ENCODE data around the gene ADGRG3.
"Not testable (repeated sequence)": the region's sequence is repeated elsewhere in the genome, so short reads cannot be mapped to it uniquely, and the experiment has no call there.

The ADGRG3 gene

DNA sequence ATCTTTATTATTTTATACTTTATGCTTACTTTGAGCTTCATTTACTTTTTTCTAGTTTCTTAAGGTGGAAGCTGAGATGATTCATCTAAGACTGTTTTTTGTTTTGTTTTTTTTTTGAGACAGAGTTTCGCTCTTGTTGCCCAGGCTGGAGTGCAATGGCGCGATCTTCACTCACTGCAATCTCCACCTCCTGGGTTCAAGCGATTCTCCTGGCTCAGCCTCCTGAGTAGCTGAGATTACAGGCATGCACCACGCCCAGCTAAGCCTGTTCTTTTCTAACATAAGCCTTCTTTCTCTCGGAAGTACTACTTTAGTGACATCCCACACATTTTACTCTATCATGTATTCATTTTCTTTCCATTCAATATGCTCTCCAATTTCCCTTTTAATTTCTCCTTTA is 44.5 kb downstream of the ADGRG3 start:
- not testable (repeated sequence) for DNase-seq

DNA sequence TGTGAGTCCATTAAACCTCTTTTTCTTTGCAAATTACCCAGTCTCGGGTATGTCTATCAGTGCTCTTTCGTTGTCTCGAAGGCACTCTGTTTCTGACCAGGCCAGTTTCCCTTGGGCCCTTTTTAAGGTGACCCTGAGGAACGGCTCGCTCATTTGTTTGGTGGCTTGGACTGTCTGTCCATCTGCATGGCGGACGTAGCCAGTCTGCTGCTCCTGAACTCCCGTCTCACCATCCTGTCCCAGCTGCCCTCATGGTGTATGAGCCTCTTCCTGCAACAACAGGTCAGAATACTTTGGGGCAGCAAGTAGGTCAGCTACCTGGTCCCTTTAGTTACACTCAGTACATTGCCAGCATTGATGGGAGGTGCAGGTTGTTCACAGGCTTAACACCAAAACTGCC is 45.5 kb downstream of the ADGRG3 start:
- no peak for DNase-seq

DNA sequence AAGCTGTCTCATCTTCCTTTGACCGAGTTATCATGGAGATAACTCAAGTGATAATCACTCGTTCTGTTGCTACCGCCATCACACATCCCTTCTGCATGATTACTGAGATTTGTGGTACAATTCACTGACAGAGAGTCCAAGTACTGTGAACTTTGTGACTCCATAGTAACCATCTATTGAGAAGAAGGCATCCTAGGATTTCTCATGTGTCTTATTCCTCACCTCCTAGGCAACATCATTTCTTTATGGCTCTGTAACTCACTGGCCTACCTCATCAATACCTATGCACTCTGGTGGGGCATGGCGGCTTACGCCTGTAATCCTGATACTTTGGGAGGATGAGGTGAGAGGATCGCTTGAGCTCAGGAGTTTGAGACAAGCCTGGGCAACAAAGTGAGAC is 45.9 kb downstream of the ADGRG3 start:
- no peak for DNase-seq

DNA sequence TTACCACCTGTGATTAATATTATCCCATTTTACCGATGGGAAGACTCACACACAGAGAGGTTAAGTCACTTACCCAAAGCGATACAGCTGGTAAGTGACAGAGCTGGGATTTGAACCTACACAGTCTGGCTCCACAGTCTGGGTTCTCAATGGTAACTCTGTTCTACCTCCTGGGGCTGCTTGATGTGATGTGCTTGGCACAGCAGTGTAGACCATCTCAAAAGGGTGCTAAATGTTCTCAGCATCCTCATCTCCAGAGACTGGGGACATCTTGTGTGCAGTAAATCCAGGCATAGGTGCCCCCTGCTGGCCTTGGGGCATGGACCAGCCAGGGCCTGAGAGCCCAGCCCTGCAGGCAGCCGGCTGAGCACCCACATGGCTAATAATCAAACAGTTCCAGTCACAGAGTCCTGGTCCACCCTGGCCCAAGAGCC is 52.1 kb downstream of the ADGRG3 start:
- peak in 29 of 51 donors; percentile 2 to 69 (median 23) for DNase-seq

DNA sequence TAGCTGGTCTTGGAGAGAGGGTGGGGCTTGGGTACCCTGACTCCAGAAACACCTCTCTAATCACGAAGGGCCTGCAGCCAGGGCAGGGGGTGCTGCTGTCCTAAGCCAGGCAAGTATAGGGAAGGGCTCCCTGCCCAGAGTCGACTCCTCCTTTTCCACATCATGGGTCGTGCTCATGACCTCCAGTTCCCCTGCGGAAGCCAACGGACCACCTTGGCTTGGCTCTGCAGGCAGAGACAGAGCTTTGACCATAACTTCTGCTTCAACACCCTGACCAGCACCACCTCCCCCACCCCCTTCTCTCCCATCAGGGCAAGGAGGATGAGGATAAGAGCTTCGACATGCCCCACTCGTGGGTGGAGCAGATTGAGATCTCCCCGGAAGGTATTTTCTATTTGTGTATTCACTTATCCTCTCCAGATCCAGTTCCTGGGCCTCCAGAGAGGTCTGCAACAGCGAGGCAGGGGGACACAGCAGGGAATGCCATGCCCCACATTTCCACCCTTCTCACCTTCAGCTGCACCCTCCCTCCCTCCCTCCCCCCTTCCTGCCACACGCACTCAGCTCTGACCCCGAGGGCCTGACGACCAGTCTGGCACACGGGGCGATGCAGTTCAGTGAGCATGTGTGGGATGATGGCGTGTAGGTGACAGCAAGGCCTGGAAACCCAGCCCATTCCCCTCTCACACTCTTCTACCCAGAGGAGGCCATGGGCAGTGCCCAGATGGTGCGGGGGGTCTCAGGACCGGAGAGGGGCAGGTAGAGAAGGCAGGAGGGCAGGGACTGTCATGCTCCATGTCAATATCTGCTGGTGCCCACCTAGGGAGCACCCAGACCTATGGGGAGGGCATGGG is 53.5 kb downstream of the ADGRG3 start:
- DNase-seq = no peak

DNA sequence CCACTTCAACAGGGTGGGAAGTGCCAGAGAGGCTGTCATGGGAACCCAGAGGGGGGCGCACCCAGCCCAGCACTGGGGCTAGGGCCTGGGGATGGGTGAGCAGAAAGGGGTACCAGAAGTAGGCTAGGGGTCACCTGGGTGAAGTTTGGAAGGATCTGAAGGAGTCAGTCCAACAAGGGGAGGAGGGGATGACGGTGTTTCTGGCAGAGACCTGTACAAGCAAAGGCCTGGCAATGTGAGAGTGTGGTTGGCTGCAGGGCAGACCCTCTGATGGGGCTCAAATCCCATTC is 54.0 kb downstream of the ADGRG3 start:
- DNase-seq = no peak

DNA sequence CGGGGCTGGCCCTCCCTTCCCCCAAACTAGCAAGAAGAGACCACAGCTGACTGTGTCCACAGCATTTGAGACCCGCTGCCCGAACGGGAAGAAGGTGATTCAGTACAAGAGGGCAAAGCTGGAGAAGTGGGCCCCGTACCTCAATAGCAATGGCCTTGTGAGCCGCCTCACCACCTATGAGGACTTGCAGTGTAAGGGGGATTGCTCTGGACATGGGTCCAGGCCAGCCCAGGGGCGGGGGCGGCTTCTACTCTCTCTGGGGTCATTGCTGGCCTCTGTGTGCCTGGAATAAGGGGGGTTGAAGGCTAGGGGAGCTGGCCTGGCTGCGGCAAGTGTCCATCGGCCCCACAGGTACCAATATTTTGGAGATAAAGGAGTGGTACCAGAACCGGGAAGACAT is 54.5 kb downstream of the ADGRG3 start:
- DNase-seq = no peak

DNA sequence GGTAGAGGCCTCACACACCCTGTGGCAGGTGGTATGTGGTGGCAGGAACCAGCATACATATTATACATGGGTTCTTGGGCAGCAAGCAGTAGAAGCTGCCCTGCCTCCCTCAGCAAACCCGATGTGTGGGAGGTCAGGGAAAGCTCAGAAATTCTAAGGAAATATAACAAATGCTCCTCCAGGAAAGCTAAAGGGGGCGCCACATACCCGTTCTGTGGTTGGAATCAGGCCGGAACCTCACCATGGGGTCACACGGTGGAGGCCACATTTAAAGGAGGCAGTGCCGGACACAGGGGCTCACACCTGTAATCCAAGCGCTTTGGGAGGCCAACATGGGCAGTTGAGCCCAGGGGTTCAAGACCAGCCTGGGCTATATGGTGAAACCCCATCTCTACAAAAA is 55.1 kb downstream of the ADGRG3 start:
- DNase-seq = no peak

DNA sequence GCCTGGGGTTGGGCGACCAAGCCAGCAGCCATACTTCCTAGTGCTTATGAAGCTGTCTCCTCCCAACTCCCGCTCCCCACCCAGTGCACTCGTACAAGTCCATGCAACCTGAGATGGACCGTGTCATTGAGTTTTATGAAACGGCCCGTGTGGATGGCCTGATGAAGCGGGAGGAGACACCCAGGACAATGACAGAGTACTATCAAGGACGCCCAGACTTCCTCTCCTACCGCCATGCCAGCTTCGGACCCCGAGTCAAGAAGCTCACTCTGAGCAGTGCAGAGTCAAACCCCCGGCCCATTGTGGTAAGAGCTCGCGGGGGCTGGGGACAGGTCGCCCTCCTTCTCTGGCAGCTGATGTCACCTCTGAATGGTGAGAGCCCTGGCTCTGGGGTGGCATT is 56.4 kb downstream of the ADGRG3 start:
- DNase-seq = no peak

DNA sequence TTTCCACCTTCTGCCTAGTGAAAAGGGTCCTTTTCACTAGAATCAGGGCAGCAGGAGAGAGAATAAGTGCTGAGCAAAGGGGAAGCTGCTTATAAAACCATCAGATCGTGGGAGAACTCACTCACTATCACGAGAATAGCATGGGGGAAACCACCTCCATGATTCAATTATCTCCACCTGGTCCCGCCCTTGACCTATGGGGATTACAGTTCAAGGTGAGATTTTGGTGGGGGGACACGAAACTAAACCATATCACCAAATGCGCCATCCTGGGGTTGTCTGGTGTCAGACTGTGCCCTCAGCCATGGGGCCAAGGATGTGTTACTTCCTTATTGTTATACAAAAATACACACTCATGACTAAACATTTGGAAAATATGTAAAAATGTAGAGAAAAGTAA is 57.0 kb downstream of the ADGRG3 start:
- no peak for DNase-seq

DNA sequence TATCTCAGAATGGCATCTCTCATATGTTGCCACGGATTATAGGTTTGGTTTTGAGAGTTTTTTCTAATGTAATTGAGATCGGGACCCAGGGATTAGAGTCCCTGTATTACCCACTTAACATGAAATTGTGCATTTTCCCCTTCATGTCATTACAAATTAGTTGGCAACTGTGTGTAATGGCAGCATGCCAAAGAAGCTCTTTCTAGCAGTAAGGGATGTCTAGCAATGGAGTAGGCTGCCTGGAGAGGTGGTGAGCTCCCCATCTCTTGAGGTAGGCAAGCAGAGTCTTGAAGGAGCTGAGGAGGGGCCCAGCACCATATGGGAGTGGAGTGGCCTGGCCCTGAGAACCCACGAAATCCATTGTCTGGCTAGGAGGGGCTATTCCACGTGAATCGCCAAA is 57.4 kb downstream of the ADGRG3 start:
- no peak for DNase-seq

DNA sequence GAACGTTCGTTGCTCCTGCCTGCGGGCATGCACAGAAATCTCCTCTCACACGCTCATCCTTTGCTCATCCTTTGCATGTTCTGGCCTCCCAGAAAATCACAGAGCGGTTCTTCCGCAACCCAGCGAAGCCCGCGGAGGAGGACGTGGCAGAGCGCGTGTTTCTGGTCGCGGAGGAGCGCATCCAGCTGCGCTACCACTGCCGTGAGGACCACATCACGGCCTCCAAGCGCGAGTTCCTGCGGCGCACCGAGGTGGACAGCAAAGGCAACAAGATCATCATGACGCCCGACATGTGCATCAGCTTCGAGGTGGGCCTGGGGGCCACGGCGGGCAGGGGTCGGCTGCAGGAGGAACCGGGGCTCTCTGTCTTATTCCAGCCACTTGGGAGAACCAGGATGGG is 57.9 kb downstream of the ADGRG3 start:
- no peak for DNase-seq

DNA sequence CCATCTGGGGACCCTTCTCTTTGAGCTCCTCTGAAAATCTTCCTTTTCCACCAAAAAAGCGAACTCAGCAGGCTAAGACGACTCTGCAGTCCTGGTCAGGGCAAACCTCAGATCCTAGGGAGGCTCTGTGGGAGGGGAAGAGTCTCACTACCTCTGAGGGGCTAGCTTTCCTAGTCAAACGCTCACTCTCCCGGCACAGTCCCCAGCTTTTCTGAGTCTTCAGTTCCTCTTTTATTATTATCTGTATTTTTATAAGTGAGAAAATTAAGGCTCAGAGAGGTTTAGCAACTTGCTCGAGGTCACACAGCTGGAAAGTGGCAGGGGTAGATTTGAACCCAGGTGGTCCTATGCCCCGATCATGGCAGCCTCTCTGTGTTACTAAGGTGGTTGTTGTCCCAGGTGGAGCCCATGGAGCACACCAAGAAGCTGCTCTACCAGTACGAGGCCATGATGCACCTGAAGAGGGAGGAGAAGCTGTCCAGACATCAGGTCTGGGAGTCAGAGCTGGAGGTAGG is 58.4 kb downstream of the ADGRG3 start:
- DNase-seq = no peak

DNA sequence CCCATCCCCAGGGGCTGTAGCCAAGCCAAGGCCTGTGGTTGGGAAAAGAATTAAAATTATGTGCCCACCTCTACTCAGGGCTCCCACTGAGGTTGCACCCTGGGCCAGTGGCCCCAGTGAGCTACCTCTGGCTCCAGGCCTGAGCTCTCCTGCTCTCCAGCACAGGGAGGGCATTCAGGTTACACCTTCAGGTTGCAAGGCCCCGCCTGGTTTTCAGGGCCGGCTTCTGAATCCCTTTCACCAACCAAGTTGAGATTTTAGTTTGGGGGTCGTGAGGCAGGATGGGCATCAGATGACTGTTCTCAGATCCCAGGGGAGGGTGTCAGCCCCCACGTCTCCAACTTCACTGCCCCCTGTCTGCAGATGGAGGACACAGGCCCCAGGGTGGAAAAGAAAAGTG is 59.5 kb downstream of the ADGRG3 start:
- DNase-seq = no peak

DNA sequence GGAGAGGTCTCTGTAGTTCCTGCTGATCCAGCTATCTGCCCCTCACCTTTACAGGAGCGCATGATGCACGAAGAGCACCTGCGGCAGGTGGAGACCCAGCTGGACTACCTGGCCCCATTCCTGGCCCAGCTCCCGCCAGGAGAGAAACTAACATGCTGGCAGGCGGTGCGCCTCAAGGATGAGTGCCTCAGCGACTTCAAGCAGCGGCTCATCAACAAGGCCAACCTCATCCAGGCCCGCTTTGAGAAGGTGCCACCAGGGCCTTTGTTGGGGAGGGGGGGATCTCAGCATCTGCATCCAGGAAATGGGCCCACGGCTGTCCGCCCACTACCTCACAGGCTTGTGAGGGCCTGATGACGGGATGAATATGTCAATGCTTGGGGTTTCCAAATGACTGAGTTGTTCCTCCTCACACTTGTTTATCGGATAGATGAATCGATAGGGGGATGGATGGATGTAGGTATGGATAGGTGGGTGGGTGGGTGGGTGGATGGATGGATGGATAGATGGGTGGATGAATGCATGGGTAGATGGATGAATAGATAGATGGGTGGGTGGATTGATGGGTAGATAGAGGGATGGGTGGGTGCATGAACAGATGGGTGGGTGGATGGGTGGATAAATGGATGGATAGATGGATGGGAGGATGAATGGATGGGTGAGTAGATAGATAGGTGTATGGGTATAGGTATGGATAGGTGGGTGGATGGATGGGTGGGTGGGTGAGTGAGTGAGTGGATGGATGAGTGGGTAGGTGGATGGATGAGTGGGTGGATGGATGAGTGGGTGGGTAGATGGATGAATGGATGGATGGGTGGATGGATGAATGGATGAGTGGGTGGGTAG is 60.5 kb downstream of the ADGRG3 start:
- no peak for DNase-seq

DNA sequence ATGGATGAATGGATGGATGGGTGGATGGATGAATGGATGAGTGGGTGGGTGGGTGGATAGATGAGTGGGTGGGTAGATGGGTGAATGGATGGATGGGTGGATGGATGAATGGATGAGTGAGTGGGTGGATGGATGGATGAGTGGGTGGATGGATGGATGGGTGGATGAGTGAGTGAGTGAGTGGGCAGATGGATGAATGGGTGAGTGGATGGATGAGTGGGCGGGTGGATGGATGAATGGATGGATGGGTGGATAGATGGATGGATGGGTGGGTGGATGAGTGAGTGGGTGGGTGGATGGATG is 61.0 kb downstream of the ADGRG3 start:
- DNase-seq = no peak

DNA sequence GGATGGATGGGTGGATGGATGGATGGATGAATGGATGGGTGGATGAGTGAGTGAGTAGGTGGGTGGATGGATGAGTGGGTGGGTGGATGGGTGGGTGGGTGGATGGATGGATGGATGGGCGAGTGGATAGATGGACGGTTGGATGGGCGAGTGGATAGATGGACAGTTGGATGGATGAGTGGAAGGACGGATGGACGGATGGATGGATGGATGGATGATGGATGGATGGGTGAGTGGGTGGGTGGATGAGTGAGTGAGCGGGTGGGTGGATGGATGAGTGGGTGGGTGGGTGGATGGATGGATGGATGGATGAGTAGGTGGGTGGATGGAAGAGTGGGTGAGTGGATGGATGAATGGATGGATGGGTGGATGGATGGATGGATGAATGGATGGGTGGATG is 61.7 kb downstream of the ADGRG3 start:
- DNase-seq = not testable (repeated sequence)

DNA sequence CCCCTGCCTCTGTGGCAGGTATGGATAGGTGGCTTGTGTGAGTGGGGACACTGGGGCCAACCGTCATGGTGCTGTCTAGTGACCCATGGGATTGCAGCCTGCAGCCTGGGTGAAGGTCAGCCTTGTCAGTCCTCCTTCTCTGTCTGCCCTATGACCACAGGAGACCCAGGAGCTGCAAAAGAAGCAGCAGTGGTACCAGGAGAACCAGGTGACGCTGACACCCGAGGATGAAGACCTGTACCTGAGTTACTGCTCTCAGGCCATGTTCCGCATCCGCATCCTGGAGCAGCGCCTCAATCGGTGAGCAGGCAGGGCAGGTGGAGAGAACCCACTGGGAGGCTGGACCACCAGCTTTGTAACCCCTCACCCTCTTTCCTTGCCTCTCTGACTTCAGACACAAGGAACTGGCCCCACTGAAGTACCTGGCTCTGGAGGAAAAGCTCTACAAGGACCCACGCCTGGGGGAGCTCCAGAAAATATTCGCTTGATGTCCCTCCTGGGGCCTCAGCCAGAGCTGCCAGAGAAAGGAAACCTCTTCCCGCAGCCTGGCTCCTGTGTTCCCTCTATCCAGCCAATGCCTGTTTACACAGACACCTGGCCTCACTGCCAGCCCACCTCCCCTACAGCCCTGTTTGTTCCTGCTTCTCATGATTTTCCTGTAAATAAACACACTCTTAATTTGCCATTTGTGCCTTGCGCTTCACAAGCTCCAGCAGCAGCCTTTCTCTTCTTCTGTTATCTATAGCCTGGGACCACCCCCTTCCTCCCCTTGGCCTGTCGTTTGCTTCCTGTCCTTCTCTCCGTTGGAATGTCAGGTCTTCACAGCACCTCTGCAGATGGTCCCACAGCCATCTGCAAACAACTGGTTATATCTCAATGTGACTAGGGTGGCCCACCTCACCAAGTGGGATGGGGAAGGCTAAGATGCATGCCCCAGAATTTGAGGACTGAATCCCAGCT is 62.9 kb downstream of the ADGRG3 start:
- DNase-seq = no peak

DNA sequence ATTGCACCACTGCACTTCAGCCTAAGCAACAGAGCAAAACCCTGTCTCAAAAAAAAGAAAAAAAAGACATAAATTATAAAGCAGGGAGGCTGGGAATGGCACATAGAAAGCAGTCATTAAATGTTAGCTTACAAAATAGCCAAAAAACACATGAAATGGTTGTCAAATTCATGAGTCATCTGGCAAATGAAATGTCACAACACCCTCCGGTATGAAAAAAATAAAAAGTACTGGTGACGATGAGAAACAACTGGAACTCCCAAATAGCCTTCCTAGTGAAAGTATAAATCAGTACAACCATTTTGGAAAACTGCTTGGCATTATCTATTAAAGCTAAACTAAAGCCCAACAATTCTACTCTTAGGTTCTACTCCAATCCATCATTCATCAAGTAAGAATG is 63.9 kb downstream of the ADGRG3 start:
- DNase-seq = no peak

DNA sequence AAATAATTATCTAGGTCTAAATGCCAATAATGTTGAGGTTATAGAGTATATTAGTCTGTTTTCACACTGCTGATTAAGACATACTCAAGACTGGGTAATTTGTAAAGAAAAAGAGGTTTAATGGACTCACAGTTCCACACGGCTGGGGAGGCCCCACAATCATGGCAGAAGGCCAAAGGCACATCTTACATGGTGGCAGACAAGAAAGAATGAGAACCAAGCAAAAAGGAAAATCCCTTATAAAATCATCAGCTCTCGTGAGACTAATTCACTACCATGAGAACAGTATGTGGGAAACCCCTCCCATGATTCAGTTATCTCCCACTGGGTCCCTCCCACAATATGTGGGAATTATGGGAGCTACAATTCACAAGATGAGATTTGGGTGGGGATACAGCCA is 64.6 kb downstream of the ADGRG3 start:
- DNase-seq = no peak

DNA sequence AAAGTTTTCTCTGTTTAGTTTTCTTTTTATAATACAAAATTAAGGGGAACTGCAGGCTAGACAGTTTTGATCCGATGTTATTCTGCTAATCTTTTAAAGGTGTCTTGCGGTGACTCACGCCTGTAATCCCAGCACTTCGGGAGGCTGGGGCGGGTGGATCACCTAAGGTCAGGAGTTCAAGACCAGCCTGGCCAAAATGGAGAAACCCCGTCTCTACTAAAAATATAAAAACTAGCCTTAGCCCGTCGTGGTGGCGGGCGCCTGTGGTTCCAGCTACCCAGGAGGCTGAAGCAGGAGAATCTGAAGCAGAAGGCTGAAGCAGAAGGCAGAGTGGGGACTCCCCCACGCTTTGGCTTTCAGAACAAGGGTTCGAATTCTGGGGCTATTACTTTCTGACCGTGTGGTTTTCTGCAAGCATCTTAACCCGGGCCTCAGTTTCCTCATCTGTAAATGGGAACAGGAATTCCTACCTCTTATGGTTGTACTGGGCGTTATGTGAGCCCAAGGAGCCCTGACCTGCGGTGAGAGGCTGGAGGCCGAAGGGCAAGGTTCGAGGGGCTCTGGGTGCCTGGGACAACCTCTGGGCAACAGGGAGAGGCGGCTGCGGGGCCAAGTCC is 66.3 kb downstream of the ADGRG3 start:
- peak in 2 of 51 donors; percentile 41 to 60 for DNase-seq

Data from hypothalamus (tissue), 51 donors.